Measurements from ENCODE around the gene SPACA6. TPM values are rescaled to one million over a fixed set of nuclear protein-coding genes. Genes with fewer than 3 reads are reported as not detected.

The SPACA6 gene
- total RNA-seq, 2 experiments from 2014 or later, result 2.5 to 12.5 TPM

DNA sequence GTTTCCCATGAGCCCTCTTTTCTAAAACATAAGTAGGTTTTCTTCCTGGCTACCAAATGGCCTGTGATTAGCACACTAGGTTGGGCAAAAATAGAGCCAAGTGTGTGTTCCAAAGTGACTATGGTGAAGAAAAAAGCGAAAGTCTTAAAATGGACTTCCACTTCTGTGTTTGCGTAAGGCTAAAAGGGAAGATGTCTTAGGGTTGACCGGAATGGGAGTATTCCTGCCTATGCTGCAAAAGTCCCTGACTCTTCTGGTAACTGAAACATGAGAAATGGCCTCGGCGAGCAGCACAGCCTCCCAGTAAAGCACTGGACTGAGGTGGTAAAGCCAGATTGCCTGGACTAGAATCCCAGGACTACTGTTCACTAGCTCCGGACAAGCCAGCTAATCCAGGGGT, 61.0 kb downstream of the SPACA6 start:
- Histone ChIP-seq H4K20me1 (ENCODE audit: insufficient read depth, low read length) (no peaks in the 10 kb centered on the region), H2AFZ (ENCODE audit: low read length) (no peak overlapping the region), H3K4me3 (ENCODE audit: low read depth, low read length, poor library complexity, severe bottlenecking) (no peak overlapping the region), H3K79me2 (ENCODE audit: insufficient read depth, low read depth, low read length) (no peaks in the 10 kb centered on the region), H3K9me3 (ENCODE audit: low read length) (no peaks in the 10 kb centered on the region), H3K4me2 (ENCODE audit: low read length) (no peak overlapping the region), H3K27ac (ENCODE audit: low read depth, low read length, poor library complexity, severe bottlenecking) (no peak overlapping the region), H3K9me2 (ENCODE audit: insufficient read depth, low read length) (no peaks in the 10 kb centered on the region), H3K4me1 (ENCODE audit: insufficient read depth, low read length, poor library complexity, severe bottlenecking) (peaks cover 15% of the 10 kb centered on the region), H3K36me3 (ENCODE audit: insufficient read depth, low read length) (no peaks in the 10 kb centered on the region)
- TF ChIP-seq, protein P1, sequence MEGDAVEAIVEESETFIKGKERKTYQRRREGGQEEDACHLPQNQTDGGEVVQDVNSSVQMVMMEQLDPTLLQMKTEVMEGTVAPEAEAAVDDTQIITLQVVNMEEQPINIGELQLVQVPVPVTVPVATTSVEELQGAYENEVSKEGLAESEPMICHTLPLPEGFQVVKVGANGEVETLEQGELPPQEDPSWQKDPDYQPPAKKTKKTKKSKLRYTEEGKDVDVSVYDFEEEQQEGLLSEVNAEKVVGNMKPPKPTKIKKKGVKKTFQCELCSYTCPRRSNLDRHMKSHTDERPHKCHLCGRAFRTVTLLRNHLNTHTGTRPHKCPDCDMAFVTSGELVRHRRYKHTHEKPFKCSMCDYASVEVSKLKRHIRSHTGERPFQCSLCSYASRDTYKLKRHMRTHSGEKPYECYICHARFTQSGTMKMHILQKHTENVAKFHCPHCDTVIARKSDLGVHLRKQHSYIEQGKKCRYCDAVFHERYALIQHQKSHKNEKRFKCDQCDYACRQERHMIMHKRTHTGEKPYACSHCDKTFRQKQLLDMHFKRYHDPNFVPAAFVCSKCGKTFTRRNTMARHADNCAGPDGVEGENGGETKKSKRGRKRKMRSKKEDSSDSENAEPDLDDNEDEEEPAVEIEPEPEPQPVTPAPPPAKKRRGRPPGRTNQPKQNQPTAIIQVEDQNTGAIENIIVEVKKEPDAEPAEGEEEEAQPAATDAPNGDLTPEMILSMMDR (conservative IDR thresholded peaks at IDR 0.05; ENCODE audit: low read length), result no peak
- TF ChIP-seq EZH2phosphoT487 (IDR thresholded peaks at IDR 0.05; ENCODE audit: borderline replicate concordance, low read depth, low read length), result no peak
- intact Hi-C loops (cut with micrococcal nuclease; ENCODE audit: unreplicated experiment), result no loop called here
- BruUV-seq (replicated peaks), result no TSS peak
- CTCF ChIA-PET (ENCODE audit: unreplicated experiment), result no interaction called here
- no peak for DNase-seq (ENCODE audit: low spot score)
- POLR2A ChIA-PET, result no interaction called here

DNA sequence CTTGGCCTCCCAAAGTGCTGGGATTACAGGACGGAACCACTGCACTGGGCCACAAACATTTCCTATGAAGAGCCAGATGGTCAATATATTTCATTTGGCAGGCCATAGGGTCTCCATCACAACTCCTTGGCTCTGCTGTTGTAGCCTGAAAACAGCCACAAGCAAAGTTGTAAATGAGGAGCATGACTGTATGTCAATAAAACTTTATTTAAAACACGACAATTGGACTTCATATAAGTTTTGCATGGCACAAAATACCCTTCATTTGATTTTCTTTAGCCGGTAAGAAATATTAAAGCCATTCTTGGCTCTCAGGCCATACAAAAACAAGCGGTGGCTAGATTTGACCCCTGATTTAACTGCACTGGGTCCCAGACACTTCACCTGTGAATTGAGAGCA, 61.6 kb downstream of the SPACA6 start:
- Histone ChIP-seq H3K27ac (ENCODE audit: low read depth, low read length, poor library complexity, severe bottlenecking) (no peak overlapping the region), H3K9me2 (ENCODE audit: insufficient read depth, low read length) (no peaks in the 10 kb centered on the region), H3K4me2 (ENCODE audit: low read length) (no peak overlapping the region), H3K4me3 (ENCODE audit: low read depth, low read length, poor library complexity, severe bottlenecking) (no peak overlapping the region), H3K4me1 (ENCODE audit: insufficient read depth, low read length, poor library complexity, severe bottlenecking) (peaks cover 15% of the 10 kb centered on the region), H2AFZ (ENCODE audit: low read length) (no peak overlapping the region), H3K9me3 (ENCODE audit: low read length) (no peaks in the 10 kb centered on the region), H3K36me3 (ENCODE audit: insufficient read depth, low read length) (no peaks in the 10 kb centered on the region), H4K20me1 (ENCODE audit: insufficient read depth, low read length) (no peaks in the 10 kb centered on the region), H3K79me2 (ENCODE audit: insufficient read depth, low read depth, low read length) (no peaks in the 10 kb centered on the region)
- no peak for TF ChIP-seq EZH2phosphoT487 (IDR thresholded peaks at IDR 0.05; ENCODE audit: borderline replicate concordance, low read depth, low read length)
- TF ChIP-seq, protein P1 (conservative IDR thresholded peaks at IDR 0.05; ENCODE audit: low read length), result no peak
- intact Hi-C loops (cut with micrococcal nuclease; ENCODE audit: unreplicated experiment), result no loop called here
- ChIA-PET POLR2A (no interaction called here), CTCF (ENCODE audit: unreplicated experiment) (no interaction called here)
- no TSS peak for BruUV-seq (replicated peaks)
- DNase-seq (ENCODE audit: low spot score), result no peak

Small RNA genes lying within 50 kb of the gene (microRNA-seq; reads per million reads assigned to microRNA genes)
- gene MIR125A (ENCODE audit: borderline replicate concordance), result 57.6 reads per million, percentile 47 among the genes with 10 or more reads in this experiment
- gene MIR99B (ENCODE audit: borderline replicate concordance), result 103 reads per million, percentile 57 among the genes with 10 or more reads in this experiment
- 72.7 reads per million, percentile 52 among the genes with 10 or more reads in this experiment for gene MIRLET7E (ENCODE audit: borderline replicate concordance)

Small RNA genes lying within 50 kb of the gene (small RNA-seq; reads per million reads assigned to genes)
- gene AC018755.2 (not detected), gene MIR125A (not detected), gene MIR99B (not detected), gene MIRLET7E (not detected)

Other genes with a start within 250 kb of the SPACA6 start
- gene SIGLEC8, start 234.9 kb upstream of the SPACA6 start, total RNA-seq (2014; rRNA removed; shearing (Covaris generic)), result not detected in 2 replicates
- gene SIGLEC8, start 234.9 kb upstream of the SPACA6 start, total RNA-seq (2022), result not detected in 2 replicates
- not detected in 2 replicates for gene CEACAM18, start 214.8 kb upstream of the SPACA6 start, total RNA-seq (2014; rRNA removed; shearing (Covaris generic))
- not detected in 2 replicates for gene CEACAM18, start 214.8 kb upstream of the SPACA6 start, total RNA-seq (2022)
- not detected in 2 replicates for gene SIGLEC12, start 191.5 kb upstream of the SPACA6 start, total RNA-seq (2014; rRNA removed; shearing (Covaris generic))
- gene SIGLEC12, start 191.5 kb upstream of the SPACA6 start, total RNA-seq (2022), result not detected in 2 replicates
- gene SIGLEC6, start 161.7 kb upstream of the SPACA6 start, total RNA-seq (2014; rRNA removed; shearing (Covaris generic)), result not detected in 2 replicates
- not detected in 2 replicates for gene SIGLEC6, start 161.7 kb upstream of the SPACA6 start, total RNA-seq (2022)
- 3.5 and 4.7 TPM in 2 replicates for gene ZNF175, start 122.0 kb upstream of the SPACA6 start, total RNA-seq (2014; rRNA removed; shearing (Covaris generic))
- 10.4 and 13.4 TPM in 2 replicates for gene ZNF175, start 122.0 kb upstream of the SPACA6 start, total RNA-seq (2022)
- not detected in 2 replicates for gene SIGLEC5, start 62.9 kb upstream of the SPACA6 start, total RNA-seq (2014; rRNA removed; shearing (Covaris generic))
- gene SIGLEC5, start 62.9 kb upstream of the SPACA6 start, total RNA-seq (2022), result not detected in 2 replicates
- gene SIGLEC14, start 46.5 kb upstream of the SPACA6 start, total RNA-seq (2014; rRNA removed; shearing (Covaris generic)), result not detected in 2 replicates
- gene SIGLEC14, start 46.5 kb upstream of the SPACA6 start, total RNA-seq (2022), result not detected in 2 replicates
- not detected in 2 replicates for gene HAS1, start 30.7 kb downstream of the SPACA6 start, total RNA-seq (2014; rRNA removed; shearing (Covaris generic))
- not detected in 2 replicates for gene HAS1, start 30.7 kb downstream of the SPACA6 start, total RNA-seq (2022)
- gene FPR1, start 58.5 kb downstream of the SPACA6 start, total RNA-seq (2014; rRNA removed; shearing (Covaris generic)), result not detected in 2 replicates
- not detected in 2 replicates for gene FPR1, start 58.5 kb downstream of the SPACA6 start, total RNA-seq (2022)
- gene FPR2, start 67.8 kb downstream of the SPACA6 start, total RNA-seq (2014; rRNA removed; shearing (Covaris generic)), result not detected in 2 replicates
- not detected in 2 replicates for gene FPR2, start 67.8 kb downstream of the SPACA6 start, total RNA-seq (2022)
- gene FPR3, start 101.8 kb downstream of the SPACA6 start, total RNA-seq (2014; rRNA removed; shearing (Covaris generic)), result not detected in 2 replicates
- not detected in 2 replicates for gene FPR3, start 101.8 kb downstream of the SPACA6 start, total RNA-seq (2022)
- gene ZNF577, start 194.6 kb downstream of the SPACA6 start, total RNA-seq (2014; rRNA removed; shearing (Covaris generic)), result 9.6 and 10.0 TPM in 2 replicates
- 2.0 and 3.3 TPM in 2 replicates for gene ZNF577, start 194.6 kb downstream of the SPACA6 start, total RNA-seq (2022)
- 5.9 and 8.3 TPM in 2 replicates for gene ZNF649, start 211.7 kb downstream of the SPACA6 start, total RNA-seq (2014; rRNA removed; shearing (Covaris generic))
- gene ZNF649, start 211.7 kb downstream of the SPACA6 start, total RNA-seq (2022), result 2.4 and 3.6 TPM in 2 replicates
- 4.6 and 10.0 TPM in 2 replicates for gene ZNF613, start 234.1 kb downstream of the SPACA6 start, total RNA-seq (2014; rRNA removed; shearing (Covaris generic))
- 3.9 and 4.5 TPM in 2 replicates for gene ZNF613, start 234.1 kb downstream of the SPACA6 start, total RNA-seq (2022)

Measured in OCI-LY7 (cell line).